Body of pancreas (tissue), 4 donors: ENCODE results near the gene DENND4A. TPM values are rescaled to one million over a fixed set of nuclear protein-coding genes. Genes with fewer than 3 reads are reported as not detected.

Experiments used
- ATAC-seq: fragments of 150-250 bp; one replicate; pipeline ENCODE4 v1.9.1; 2016
- DNase-seq, 4 donors: peaks; one replicate each; pipeline ENCODE4 v3.0.0-alpha.2; 2019
- H3K27ac ChIP-seq, 4 donors: fragments of 200-600 bp; sonication (generic); 1 replicate in 3 of 4; 2 replicates in 1 of 4; pipeline versions ENCODE4 v1.5.1 to v1.6.1; 2016 to 2019; ENCODE audit warnings: mild to moderate bottlenecking in 1 of 4, mixed read lengths in 1 of 4, moderate library complexity in 1 of 4
- H3K27me3 ChIP-seq, 2 donors: fragments of 200-600 bp; sonication (generic); one replicate each; pipeline ENCODE4 v1.6.0; 2016; ENCODE audit warnings: mild to moderate bottlenecking in 1 of 2
- H3K36me3 ChIP-seq, 2 donors: fragments of 200-600 bp; sonication (generic); replicated peaks in 1 of 2; 2 replicates each; pipeline ENCODE4 v1.5.1; 2016; ENCODE audit warnings: low read depth in 2 of 2; ENCODE audit not compliant: insufficient read depth in 1 of 2
- H3K4me1 ChIP-seq: fragments of 200-600 bp; sonication (generic); one replicate; pipeline ENCODE4 v1.6.0; 2016
- H3K4me3 ChIP-seq, 2 donors: fragments of 200-600 bp; sonication (generic); 1 replicate in 1 of 2; 2 replicates in 1 of 2; pipeline ENCODE4 v1.5.1; 2016 to 2019
- H3K9me3 ChIP-seq, 3 donors: fragments of 200-600 bp; sonication (generic); 1 replicate in 2 of 3; 2 replicates in 1 of 3; pipeline ENCODE4 v1.5.1; 2016
- POLR2A ChIP-seq, 3 donors: fragments of 450-650 bp; IDR thresholded peaks; one replicate each; pipeline ENCODE4 v1.6.1; 2016; ENCODE audit warnings: antibody characterized with exemption in 3 of 3, mild to moderate bottlenecking in 2 of 3
- WGBS, 2 donors: methylation state at CpG; one replicate each; pipeline ENCODE4 v1.1.5; 2017; 5-methylcytosine and 5-hydroxymethylcytosine counted together
- intact Hi-C: fragments of 100-400 bp; cut with DNase I; formaldehyde crosslinking; loops from one replicate; pipeline ENCODE4 v1.15.1; 2023
- total RNA-seq, 2 donors: library from RNA; depleted of rRNA; stranded (reverse); fragments of >200 nt; gene quantifications; one replicate each; pipeline ENCODE4 v1.1.0, GENCODE V29; 2016
- TF ChIP-seq, protein P1 (sequence below), 7 experiments: fragments of 450-650 bp in 4 of 7; fragments of 200-600 bp in 3 of 7; sonication (generic) in 3 of 7; IDR thresholded peaks; one replicate each; pipeline ENCODE4 v1.5.1; 2016 to 2019; ENCODE audit warnings: antibody characterized with exemption in 7 of 7

Gene DENND4A
- total RNA-seq, 2 donors from 2014 or later, result 45.7 to 59.3 TPM

DNA sequence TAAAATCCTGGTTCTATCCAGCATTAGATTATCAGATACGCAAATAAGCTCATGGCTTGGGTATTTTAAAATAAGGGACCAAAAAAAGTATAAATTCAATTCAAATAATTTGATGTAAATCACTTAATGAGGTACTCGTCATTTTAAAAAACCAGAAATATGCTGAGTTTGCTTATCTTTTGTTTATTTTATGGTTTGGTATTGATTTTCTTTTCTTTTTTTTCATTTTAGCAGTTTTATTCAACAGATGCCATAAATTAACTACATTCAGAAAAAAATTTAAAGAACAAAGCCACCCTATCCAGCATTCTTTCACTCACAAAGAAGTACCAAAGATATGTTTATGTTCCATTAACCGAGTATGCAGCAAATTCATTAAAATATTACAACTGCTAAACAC lies 22.6 kb downstream of the DENND4A start:
- H3K27me3 ChIP-seq, result no peaks in the 10 kb centered on the region
- peaks cover 42% of the 10 kb centered on the region for H3K4me1 ChIP-seq
- DNase-seq (no peak), ATAC-seq (no peak)
- H3K27ac ChIP-seq, result no peak overlapping the region
- H3K36me3 ChIP-seq, result no peaks in the 10 kb centered on the region
- no peak for TF ChIP-seq POLR2A (IDR thresholded peaks at IDR 0.05)
- TF ChIP-seq, protein P1, sequence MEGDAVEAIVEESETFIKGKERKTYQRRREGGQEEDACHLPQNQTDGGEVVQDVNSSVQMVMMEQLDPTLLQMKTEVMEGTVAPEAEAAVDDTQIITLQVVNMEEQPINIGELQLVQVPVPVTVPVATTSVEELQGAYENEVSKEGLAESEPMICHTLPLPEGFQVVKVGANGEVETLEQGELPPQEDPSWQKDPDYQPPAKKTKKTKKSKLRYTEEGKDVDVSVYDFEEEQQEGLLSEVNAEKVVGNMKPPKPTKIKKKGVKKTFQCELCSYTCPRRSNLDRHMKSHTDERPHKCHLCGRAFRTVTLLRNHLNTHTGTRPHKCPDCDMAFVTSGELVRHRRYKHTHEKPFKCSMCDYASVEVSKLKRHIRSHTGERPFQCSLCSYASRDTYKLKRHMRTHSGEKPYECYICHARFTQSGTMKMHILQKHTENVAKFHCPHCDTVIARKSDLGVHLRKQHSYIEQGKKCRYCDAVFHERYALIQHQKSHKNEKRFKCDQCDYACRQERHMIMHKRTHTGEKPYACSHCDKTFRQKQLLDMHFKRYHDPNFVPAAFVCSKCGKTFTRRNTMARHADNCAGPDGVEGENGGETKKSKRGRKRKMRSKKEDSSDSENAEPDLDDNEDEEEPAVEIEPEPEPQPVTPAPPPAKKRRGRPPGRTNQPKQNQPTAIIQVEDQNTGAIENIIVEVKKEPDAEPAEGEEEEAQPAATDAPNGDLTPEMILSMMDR (IDR thresholded peaks at IDR 0.05), result no peak
- intact Hi-C loops, result no loop called here
- WGBS, 2 donors, result 31 to 37% methylated on average over 3 of the region's 3 CpGs
- no peaks in the 10 kb centered on the region for H3K9me3 ChIP-seq
- no peak overlapping the region for H3K4me3 ChIP-seq

DNA sequence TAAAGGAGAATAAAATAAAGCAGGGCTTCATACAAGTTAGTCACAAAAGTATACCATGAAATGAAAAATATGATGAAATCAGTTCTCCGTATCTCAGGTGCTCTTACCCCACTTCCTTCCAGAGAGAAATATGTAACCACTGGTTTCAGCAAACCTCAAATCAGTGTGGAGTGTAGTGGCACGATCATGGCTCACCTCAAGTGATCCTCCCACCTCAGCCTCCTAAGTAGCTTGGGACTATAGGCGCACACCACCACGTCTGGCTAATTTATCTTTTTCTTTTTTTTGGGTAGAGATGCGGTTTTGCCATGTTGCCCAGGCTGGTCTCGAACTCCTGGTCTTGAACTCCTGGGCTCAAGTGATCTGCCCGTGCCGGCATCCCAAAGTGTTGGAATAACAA lies 24.2 kb downstream of the DENND4A start:
- H3K9me3 ChIP-seq, result no peaks in the 10 kb centered on the region
- no peak for DNase-seq
- peaks cover 46% of the 10 kb centered on the region for H3K4me1 ChIP-seq
- WGBS, 2 donors, result 92 to 95% methylated on average over 8 of the region's 8 CpGs
- no peak overlapping the region for H3K4me3 ChIP-seq
- intact Hi-C loops, result no loop called here
- TF ChIP-seq POLR2A (IDR thresholded peaks at IDR 0.05), result no peak
- TF ChIP-seq, protein P1 (IDR thresholded peaks at IDR 0.05), result no peak
- H3K27ac ChIP-seq, result peak overlapping the region in 1 of 4 donors; percentile 45
- no peaks in the 10 kb centered on the region for H3K27me3 ChIP-seq
- ATAC-seq, result no peak
- H3K36me3 ChIP-seq, result no peaks in the 10 kb centered on the region

DNA sequence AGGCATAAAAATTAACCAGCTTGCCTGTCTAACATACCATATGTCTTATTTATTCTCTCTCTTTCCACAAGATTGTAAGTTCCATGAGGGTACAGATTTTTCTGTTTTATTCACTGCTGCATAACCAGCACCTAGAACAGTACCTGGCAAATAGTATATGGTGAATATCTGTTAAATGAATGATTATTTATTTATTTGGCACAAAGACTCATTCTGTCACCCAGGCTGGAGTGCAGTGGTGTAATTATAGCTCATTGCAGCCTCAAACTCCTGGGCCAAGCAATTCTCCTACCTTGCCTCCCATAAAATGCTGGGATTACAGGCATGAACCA lies 24.9 kb downstream of the DENND4A start:
- intact Hi-C loops, result no loop called here
- Histone ChIP-seq H3K27me3 (no peaks in the 10 kb centered on the region), H3K4me1 (peaks cover 46% of the 10 kb centered on the region), H3K36me3 (no peaks in the 10 kb centered on the region), H3K4me3 (no peak overlapping the region), H3K9me3 (no peaks in the 10 kb centered on the region), H3K27ac (peak overlapping the region; percentile 45 to 77 (median 64))
- ATAC-seq, result peak; percentile 14
- DNase-seq, result no peak
- TF ChIP-seq POLR2A (IDR thresholded peaks at IDR 0.05), result no peak
- TF ChIP-seq, protein P1 (IDR thresholded peaks at IDR 0.05), result no peak

DNA sequence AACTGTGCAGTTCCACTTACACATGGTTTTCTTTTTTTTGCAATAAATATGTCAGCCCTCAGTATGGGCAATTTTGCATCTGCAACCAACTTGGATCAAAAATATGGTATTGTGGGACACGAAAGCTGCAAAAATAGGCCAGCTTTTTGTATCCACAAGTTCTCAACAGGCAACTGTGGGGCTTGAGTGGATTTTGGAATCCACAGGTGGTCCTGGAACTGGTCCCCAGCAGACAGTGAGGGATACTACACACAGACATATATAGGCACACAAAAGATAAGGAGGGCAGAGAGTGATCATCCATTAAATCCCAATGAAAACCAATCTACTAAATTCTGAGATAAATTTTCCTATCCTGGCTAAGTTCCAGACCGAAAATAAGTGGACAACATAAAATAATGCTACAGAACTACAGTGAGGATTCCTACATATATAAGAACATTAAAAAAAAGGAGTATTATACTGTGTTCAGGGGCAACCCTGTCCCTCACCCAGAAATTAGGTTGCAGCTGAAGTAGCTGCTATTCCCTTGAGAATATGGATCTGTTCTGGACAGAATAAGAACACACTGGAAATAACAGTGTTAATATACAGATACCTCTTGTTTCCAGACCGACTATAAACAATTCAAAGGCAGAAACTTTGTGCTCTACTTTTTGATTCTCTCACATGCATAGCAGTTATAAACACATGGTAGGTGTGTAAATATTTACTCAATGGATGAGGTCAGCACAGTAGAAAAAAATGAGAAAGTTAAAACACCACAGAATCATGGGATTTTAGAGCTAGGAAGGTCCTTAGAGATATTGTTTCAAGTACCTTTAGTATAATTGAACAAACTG lies 25.4 kb downstream of the DENND4A start:
- ATAC-seq (peak; percentile 95), DNase-seq (no peak)
- peaks cover 46% of the 10 kb centered on the region for H3K4me1 ChIP-seq
- 45 to 60% methylated on average over 3 of the region's 3 CpGs for WGBS, 2 donors
- no peaks in the 10 kb centered on the region for H3K27me3 ChIP-seq
- no peaks in the 10 kb centered on the region for H3K9me3 ChIP-seq
- H3K4me3 ChIP-seq, result no peak overlapping the region
- H3K27ac ChIP-seq, result peak overlapping the region; percentile 45 to 77 (median 64)
- intact Hi-C loops, result no loop called here
- TF ChIP-seq, protein P1 (IDR thresholded peaks at IDR 0.05), result no peak
- TF ChIP-seq POLR2A (IDR thresholded peaks at IDR 0.05), result peak in 1 of 3 donors; percentile 8
- no peaks in the 10 kb centered on the region for H3K36me3 ChIP-seq

DNA sequence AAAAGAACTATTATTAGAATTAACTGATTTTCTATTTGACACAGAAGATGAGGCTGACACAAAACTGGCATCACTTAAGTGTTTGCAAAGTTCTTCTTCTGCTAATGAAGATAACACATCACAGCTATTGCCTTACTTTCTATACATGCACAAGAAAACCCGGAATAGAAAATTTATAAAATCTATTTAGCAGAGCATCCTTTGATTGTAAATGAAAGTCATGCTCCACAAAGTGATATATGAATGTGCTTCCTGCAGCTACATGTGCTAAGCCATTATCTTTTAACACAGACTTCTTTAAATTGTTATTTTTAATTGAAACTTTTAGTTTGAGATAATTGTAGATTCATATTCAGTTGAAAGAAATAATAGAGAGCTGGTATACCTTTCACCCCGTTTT lies 27.0 kb downstream of the DENND4A start:
- Histone ChIP-seq H3K4me1 (peaks cover 43% of the 10 kb centered on the region), H3K27me3 (no peaks in the 10 kb centered on the region), H3K4me3 (no peak overlapping the region), H3K36me3 (no peaks in the 10 kb centered on the region), H3K9me3 (no peaks in the 10 kb centered on the region), H3K27ac (no peak overlapping the region)
- WGBS, 2 donors, result 57 to 84% methylated on average over 2 of the region's 2 CpGs
- TF ChIP-seq POLR2A (IDR thresholded peaks at IDR 0.05), result no peak
- TF ChIP-seq, protein P1 (IDR thresholded peaks at IDR 0.05), result no peak
- ATAC-seq (no peak), DNase-seq (no peak)
- intact Hi-C loops, result no loop called here
